ENCODE results near the gene LMAN2.

LMAN2 gene

GRCh38 chr5:177330991-177331842, 20.3 kb downstream of the LMAN2 start:
- Histone ChIP-seq H3K9ac (peak overlapping the region; percentile 80), H3K27me3 (no peaks in the 10 kb centered on the region), H3K4me3 (peak overlapping the region; percentile 58), H3K4me1 (peaks cover 93% of the 10 kb centered on the region), H3K27ac (peak overlapping the region; percentile 96), H3K4me2 (peak overlapping the region; percentile 96), H4K20me1 (peaks cover 5% of the 10 kb centered on the region; the same call in 1 of the 2 replicates), H3K36me3 (peaks cover 42% of the 10 kb centered on the region), H3K9me3 (no peaks in the 10 kb centered on the region)
- TF ChIP-seq Cebpa-rat (IDR thresholded peaks at IDR 0.05): no peak

GRCh38 chr5:177329883-177330282, 21.6 kb downstream of the LMAN2 start:
- H3K36me3 ChIP-seq: peaks cover 41% of the 10 kb centered on the region
- TF ChIP-seq Cebpa-rat (IDR thresholded peaks at IDR 0.05): no peak

GRCh38 chr5:177328545-177329231, 22.8 kb downstream of the LMAN2 start:
- no peak overlapping the region for H3K4me3 ChIP-seq
- H3K27ac ChIP-seq: peak overlapping the region; percentile 50
- no peak overlapping the region for H3K9ac ChIP-seq
- no peak for TF ChIP-seq Cebpa-rat (IDR thresholded peaks at IDR 0.05)
- H3K27me3 ChIP-seq: no peaks in the 10 kb centered on the region
- peaks cover 41% of the 10 kb centered on the region for H3K36me3 ChIP-seq
- H3K9me3 ChIP-seq: no peaks in the 10 kb centered on the region
- H4K20me1 ChIP-seq: no peaks in the 10 kb centered on the region; the same call in 1 of the 2 replicates
- H3K4me2 ChIP-seq: peak overlapping the region; percentile 96
- H3K4me1 ChIP-seq: peaks cover 93% of the 10 kb centered on the region

More at GRCh38 chr5:177329883-177330282, 21.6 kb downstream of the LMAN2 start:
- peak overlapping the region; percentile 96 for H3K27ac ChIP-seq
- H3K9me3 ChIP-seq: no peaks in the 10 kb centered on the region
- H3K4me3 ChIP-seq: no peak overlapping the region
- H3K9ac ChIP-seq: peak overlapping the region; percentile 80; the same call in 1 of the 2 replicates
- H3K4me2 ChIP-seq: peak overlapping the region; percentile 96
- peaks cover 93% of the 10 kb centered on the region for H3K4me1 ChIP-seq
- no peaks in the 10 kb centered on the region for H3K27me3 ChIP-seq
- H4K20me1 ChIP-seq: no peaks in the 10 kb centered on the region; the same call in 1 of the 2 replicates

GRCh38 chr5:177327539-177328522, 23.6 kb downstream of the LMAN2 start:
- Histone ChIP-seq H3K9me3 (no peaks in the 10 kb centered on the region), H3K4me1 (peaks cover 88% of the 10 kb centered on the region), H3K27ac (peak overlapping the region; percentile 50), H3K4me2 (peak overlapping the region; percentile 96), H3K9ac (peak overlapping the region; percentile 47; the same call in 1 of the 2 replicates), H3K27me3 (no peaks in the 10 kb centered on the region), H3K36me3 (peaks cover 35% of the 10 kb centered on the region), H3K4me3 (no peak overlapping the region), H4K20me1 (no peaks in the 10 kb centered on the region; the same call in 1 of the 2 replicates)
- TF ChIP-seq Cebpa-rat (IDR thresholded peaks at IDR 0.05): no peak

GRCh38 chr5:177325868-177326381, 25.5 kb downstream of the LMAN2 start:
- Histone ChIP-seq H3K9me3 (no peaks in the 10 kb centered on the region), H4K20me1 (peaks cover under 1% of the 10 kb centered on the region; the same call in 1 of the 2 replicates), H3K36me3 (peaks cover 35% of the 10 kb centered on the region), H3K9ac (no peak overlapping the region), H3K4me2 (no peak overlapping the region), H3K4me1 (peaks cover 81% of the 10 kb centered on the region), H3K27me3 (no peaks in the 10 kb centered on the region), H3K27ac (no peak overlapping the region), H3K4me3 (no peak overlapping the region)
- TF ChIP-seq Cebpa-rat (IDR thresholded peaks at IDR 0.05): no peak

GRCh38 chr5:177320879-177321278, 30.6 kb downstream of the LMAN2 start:
- Histone ChIP-seq H3K4me1 (peaks cover 66% of the 10 kb centered on the region), H3K27me3 (no peaks in the 10 kb centered on the region)
- no peak for TF ChIP-seq Cebpa-rat (IDR thresholded peaks at IDR 0.05)

GRCh38 chr5:177319913-177320588, 31.4 kb downstream of the LMAN2 start:
- no peak overlapping the region; the same call in 1 of the 2 replicates for H3K9ac ChIP-seq
- peaks cover 58% of the 10 kb centered on the region for H3K4me1 ChIP-seq
- H3K36me3 ChIP-seq: peaks cover 25% of the 10 kb centered on the region
- H4K20me1 ChIP-seq: peaks cover 20% of the 10 kb centered on the region; the same call in 1 of the 2 replicates
- TF ChIP-seq Cebpa-rat (IDR thresholded peaks at IDR 0.05): no peak
- no peaks in the 10 kb centered on the region; the same call in 1 of the 2 replicates for H3K9me3 ChIP-seq
- H3K4me2 ChIP-seq: peak overlapping the region; percentile 46
- H3K27me3 ChIP-seq: no peaks in the 10 kb centered on the region
- no peak overlapping the region for H3K4me3 ChIP-seq
- H3K27ac ChIP-seq: no peak overlapping the region

More at GRCh38 chr5:177320879-177321278, 30.6 kb downstream of the LMAN2 start:
- H4K20me1 ChIP-seq: peaks cover 17% of the 10 kb centered on the region; the same call in 1 of the 2 replicates
- H3K36me3 ChIP-seq: peaks cover 31% of the 10 kb centered on the region
- H3K9me3 ChIP-seq: no peaks in the 10 kb centered on the region; the same call in 1 of the 2 replicates
- peak overlapping the region; percentile 46 for H3K4me2 ChIP-seq
- H3K27ac ChIP-seq: no peak overlapping the region
- H3K4me3 ChIP-seq: no peak overlapping the region
- H3K9ac ChIP-seq: no peak overlapping the region; the same call in 1 of the 2 replicates

- Histone ChIP-seq H3K4me3 (no peak overlapping the region), H3K4me1 (peaks cover 56% of the 10 kb centered on the region), H3K27ac (no peak overlapping the region), H4K20me1 (peaks cover 37% of the 10 kb centered on the region), H3K27me3 (no peaks in the 10 kb centered on the region), H3K9me3 (no peaks in the 10 kb centered on the region; the same call in 1 of the 2 replicates), H3K4me2 (no peak overlapping the region), H3K36me3 (peaks cover 15% of the 10 kb centered on the region; the same call in 1 of the 2 replicates), H3K9ac (no peak overlapping the region)
- TF ChIP-seq Cebpa-rat (IDR thresholded peaks at IDR 0.05): no peak
These were observed 33.5 kb downstream of the LMAN2 start for GRCh38 chr5:177317959-177318377.
